Stimulated activated CD8-positive, alpha-beta memory T cell treated with anti-CD3 and anti-CD28 coated beads, Interleukin-7, amount 100 ng/mL, for 1 hour (primary cell): Measurements from ENCODE around the gene ACTL10.
A peak's percentile ranks its signal among the peaks of the same experiment; 100 is the strongest.

Source experiments
- DNase-seq, 2 donors: peaks; one replicate each; pipeline ENCODE4 v3.0.0-alpha.2; 2020; ENCODE audit warnings: low read depth in 2 of 2

The ACTL10 gene

DNA sequence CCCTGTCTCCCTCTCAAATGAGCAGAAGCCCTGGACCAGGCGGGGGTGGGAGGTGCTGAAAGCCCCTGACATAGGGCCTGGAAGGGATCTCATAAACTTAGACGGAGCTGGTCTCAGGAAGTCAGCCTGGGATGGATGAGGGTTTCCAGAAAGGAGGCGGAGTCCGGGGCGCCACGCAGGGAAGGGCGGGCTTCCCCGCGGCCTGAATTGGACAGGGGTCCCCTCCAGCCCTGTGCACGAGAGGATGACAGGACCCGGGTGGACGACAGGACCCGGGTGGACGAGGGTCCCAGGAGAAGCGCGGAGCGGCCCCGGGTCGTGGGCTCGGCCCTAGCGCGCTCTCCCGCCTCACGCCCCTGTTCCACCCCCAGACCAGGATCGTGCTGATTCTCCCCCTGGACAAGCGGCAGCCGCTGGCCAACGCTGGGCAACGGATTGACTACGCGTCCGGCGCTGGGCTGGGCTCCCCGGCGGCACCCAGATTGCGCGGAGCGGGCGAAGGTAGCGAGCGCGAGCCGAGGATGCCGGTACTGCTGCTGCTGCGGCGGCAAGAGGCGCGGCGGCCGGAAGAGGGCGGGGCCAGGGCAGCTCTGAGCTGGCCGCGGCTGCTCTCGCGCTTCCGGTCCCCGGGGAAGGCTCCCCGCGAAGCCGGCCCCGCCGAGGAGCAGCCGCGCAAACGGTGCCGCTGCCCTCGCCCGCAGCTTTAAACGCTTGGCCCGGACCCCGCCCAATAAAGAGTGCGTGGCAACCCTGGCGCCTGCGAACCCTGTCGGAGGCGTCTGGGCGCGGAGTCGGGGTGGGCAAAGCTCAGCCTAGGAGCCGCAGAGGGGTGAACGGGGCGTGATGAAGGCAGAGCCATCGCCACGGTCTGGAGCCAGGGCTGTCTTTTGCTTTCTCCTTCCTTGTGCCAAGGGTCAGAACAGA, 3.3 kb upstream of the ACTL10 start:
- DNase-seq = peak; percentile 65

DNA sequence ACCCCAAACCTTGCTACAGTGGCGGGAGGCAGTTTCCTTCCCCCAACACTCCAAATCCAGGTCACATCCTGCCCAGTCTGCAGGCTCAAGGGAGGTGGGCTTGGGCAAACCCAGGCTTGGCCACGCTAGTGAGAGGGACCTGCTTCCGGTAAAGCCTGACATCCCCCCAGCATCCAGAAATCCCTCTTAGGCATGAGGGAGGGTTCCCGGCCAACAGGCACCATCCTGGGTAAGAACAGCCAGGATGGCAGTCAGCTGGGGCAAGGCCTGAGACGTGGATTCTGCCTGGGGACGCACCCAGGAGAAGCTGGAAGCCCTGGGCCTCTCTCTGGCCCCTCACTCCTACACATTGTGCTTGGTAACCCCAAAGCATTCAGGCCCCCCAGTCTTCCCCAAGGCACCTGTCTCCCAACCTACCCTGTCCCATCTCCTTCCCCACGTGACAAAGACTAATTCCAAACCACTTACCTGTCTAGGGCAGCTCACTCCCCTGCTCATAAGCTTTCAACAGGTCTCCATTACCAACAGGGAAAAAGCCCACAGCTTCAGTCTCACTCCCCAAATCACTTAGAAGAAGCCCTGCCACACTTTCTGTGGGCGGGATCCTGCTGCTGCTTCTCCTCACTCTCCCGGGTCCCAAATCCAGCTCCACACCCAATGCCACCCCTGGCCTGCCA, 2.5 kb upstream of the ACTL10 start:
- no peak for DNase-seq

- no peak for DNase-seq
Measured at GRCh38 chr20:33664762-33665144, 2.0 kb upstream of the ACTL10 start.

DNA sequence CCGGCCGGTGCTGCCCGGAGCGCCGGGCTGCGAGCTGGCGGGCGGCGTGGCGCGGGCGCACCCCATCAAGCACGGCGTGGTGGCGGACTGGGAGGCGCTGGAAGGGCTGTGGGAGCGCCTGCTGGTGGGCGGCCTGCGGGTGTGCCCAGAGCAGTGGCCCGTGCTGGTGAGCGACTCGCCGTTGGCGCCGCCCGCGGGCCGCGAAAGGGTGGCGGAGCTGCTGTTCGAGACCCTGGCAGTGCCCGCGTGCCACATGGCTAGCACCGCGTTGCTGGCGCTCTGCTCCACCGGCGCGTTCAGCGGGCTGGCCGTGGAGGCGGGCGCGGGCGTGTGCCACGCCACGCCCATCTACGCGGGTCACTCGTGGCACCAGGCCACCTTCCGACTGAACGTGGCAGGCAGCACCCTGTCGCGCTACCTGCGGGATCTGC, 517 bp downstream of the ACTL10 start:
- DNase-seq = no peak

DNA sequence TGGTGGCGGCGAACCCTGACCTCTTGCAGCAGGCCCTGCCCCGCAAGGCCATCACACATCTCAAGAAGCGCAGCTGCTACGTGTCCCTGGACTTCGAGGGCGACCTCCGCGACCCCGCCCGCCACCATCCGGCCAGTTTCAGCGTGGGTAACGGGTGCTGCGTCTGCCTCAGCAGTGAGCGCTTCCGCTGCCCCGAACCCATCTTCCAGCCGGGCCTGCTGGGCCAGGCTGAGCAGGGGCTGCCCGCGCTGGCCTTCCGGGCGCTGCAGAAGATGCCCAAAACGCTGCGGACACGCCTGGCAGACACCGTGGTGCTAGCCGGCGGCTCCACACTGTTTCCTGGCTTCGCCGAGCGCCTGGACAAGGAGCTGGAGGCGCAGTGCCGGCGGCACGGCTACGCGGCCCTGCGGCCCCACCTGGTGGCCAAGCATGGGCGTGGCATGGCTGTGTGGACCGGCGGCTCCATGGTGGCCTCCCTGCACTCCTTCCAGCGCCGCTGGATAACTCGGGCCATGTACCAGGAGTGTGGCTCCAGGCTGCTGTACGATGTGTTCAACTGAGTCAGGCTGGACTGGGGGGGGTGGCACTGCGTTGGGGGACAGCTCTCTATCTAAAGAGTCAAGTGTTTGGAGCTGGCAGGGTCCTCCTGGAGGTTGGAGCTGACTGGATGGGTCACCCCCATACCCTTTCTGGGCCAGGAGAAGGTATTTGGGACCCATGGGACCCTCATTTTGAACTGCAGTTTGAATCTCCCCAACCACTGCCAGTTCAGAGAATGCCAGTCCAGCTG, 1.1 kb downstream of the ACTL10 start:
- DNase-seq = peak; percentile 52 to 55

DNA sequence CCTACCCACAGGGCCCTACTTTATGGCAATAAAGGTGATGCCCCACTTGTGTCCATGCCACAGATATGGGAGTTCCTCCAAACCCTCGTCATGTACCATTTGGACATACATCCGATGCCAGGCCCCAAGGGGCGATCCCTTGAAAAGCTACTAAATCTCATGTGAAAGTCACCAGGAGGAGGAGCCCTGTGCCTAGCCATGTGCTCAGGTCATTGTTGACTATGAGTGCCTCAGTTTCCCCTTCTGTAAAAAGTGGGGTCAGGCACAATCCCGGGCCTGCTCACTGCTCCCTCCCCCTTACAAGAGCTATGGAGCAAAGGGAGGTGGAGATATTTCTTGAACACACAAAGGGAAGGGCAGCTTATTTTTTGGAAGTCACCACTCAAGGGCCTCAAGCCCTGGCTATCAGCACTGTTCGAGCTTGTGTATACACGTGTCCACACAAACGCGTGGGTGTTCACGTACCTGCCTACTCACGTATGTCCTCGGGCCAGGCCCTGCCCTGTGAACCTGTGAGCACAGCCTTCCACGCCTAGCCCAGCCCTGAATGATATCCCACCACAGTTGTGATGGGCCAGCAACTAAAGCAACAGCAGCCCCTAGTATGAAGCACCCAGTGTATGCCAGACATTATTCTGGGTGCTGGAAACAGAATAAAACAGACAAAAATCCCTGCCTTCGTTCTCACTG, 1.9 kb downstream of the ACTL10 start:
- DNase-seq = no peak

DNA sequence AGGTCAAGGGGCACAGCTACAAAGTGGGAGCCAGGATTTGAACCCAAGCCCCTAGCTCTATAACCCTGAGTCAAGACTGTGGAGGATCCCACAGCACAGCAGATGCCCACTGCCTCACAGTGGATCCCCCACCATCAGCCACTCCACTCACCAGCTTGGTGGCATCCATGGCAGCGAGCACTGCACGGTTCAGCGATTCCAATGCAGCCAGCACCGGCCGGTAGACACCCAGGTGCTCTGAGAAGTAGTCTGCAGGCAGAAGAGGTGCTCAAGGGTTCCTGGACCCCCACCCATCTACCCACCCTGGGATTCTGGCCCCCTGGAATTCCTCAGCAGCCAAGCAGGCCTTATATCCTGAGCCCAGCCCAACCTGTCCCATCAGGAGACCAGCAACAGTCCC, 2.5 kb downstream of the ACTL10 start:
- DNase-seq = no peak

DNA sequence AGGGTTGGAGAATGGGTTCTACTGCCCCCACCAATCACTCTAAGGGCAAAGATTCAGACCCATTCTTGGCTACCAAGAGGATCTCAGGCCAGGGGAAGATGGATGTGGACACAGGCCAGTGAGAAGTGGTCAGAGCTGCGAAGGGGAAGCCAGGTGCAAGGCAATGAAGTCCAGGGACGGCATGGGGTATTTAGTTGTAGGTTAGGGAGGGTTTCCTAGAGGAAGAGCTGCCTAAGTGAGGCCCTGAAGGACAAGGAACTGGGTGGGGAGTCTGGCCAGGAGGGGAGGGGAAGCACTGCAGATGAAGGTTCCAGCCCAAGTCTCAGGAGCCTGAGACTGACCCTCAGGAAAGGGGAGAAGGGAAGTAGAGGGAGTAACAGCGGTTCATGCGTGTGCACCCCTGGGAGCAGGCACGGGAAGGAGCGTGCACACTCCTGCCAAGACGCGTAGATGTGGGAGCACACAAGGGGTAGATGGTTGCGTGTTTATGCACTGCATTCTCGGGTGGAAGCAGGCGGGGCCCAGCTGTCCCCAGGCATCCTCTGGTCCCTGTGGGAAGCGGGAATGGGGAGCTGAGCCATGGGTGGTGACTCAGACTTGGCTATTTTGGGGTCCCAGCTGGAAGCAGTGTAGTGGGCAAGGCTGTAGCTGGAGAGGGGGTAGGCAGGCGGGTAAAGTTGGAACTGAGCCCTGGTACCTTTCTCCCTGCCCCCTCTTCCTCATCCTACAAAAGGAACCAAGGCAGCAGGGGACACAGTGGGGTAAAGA, 3.3 kb downstream of the ACTL10 start:
- no peak for DNase-seq

GRCh38 chr20:33670715-33671499, 4.2 kb downstream of the ACTL10 start:
- DNase-seq = no peak

DNA sequence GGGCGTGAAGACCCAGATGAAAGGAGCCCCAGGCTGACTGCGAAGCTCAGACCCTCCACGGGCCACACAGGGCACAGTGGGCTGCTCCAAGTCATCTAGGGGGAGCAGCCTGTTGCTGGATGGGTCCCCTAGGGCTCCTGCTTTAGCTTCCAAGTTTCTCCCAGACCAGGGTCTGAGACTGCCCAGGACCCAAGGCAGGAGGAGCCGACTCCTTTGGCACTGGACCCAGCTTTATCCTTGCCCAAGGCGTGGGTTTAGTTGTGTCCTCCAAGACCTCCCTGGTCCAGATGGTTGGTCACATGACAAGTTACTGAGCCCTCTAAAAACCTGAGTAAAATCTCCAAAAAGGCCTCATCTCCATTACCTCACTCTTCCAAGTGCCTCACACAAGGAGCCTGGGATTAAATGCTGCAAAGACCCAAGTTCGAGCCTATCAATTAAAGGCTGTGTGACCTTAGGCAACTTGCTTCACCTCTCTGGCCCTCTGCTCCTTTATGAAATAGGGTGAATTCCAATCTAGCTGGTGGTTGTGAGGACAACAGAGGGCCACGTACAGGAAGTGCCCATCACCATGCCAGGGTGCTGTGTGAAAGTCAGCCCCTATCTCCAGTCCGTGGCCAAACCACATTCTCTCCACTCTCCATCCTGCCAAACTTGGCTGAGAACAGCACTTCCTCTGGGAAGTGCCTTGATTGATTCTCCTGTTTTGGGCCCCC, 5.0 kb downstream of the ACTL10 start:
- DNase-seq = no peak

- DNase-seq = no peak
Measured at GRCh38 chr20:33672426-33673113, 5.8 kb downstream of the ACTL10 start.

- DNase-seq = no peak
Measured at GRCh38 chr20:33673114-33673409, 6.3 kb downstream of the ACTL10 start.

- no peak for DNase-seq
Measured at GRCh38 chr20:33673410-33674293, 6.9 kb downstream of the ACTL10 start.

DNA sequence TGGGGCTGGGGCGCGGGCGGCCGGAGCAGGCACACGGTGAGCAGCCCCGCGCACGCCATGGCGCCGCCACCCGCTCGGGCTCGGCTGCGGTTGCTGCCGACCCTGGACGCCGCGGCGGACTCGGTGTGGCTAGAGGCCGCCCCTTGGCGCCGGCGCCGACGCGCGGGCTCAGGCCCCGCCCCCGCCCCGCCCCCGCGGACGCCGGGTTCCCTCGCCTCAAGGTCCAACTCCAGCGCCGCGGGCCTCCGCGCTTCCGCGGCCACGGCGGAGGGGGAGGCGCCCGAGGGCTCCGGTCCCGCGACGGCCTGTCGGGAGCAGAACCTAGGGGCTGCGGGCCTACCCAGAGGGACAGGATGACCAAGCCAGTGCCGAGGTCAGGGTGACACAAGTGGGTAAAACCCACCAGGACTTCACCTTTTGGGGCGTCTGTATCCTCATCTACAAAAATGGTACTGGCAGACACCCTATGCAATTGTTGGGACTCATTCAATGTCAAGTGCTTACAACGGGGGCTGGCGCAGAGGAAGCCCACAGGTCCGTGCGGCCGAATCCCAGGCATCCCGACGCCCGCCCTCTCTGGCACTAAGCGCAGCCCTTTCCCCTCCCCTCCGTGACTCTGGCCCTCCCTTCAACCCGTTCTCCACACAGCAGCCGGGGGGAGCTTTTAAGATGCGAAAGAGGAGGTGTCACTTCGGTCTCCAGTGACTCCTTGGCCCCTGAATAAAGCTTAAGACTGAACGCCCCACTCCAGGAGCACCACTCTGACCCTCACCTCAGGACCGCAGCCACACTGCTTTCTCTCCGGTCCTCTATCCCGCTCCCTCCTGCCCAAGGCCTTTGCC, 7.8 kb downstream of the ACTL10 start, which contains the start of gene NECAB3:
Gene NECAB3, minus strand, starts transcription at position 135 of the 842 bp plus-strand sequence. Its CDS starts 76 bp downstream, at position 59.
- DNase-seq = peak in 1 of 2 donors; percentile 24

DNA sequence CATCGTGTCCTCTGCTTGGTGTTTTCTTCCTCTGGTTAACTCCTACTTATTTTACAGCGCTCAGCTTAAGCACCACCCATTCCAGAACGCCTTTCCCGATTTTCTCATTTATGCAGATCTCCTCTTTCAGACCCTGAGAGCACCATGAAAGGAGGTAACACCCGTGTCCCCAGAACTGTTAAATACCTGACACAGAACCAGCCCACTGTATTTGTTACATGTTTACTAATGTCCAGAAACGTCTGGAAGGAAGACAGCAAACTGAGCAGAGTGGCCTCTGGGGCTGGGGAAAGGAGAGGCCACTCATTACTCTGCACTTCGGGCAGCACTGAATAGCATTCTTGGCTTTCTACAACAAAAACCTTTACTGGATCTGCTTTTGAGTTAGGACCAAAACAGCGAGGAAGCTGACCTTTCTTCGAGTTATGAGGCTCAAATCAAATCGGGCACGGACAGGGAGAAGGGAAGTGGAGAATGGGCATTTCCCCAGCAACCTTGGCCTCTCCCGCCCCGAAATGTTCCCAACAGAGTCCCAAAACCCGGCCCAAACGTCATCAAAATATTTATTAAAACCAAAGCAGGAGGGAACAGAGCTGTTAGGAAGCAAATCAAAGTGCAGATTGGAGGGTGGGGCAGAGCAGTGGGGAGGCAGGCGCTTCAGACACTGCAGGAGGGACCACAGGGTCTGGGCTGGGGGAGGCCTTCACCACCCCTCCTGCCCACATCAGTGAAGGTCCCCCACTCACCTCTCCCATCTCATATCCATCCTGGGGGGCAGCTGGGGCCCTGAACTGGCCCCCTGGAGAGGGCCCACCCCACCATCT, 8.6 kb downstream of the ACTL10 start:
- DNase-seq = no peak

DNA sequence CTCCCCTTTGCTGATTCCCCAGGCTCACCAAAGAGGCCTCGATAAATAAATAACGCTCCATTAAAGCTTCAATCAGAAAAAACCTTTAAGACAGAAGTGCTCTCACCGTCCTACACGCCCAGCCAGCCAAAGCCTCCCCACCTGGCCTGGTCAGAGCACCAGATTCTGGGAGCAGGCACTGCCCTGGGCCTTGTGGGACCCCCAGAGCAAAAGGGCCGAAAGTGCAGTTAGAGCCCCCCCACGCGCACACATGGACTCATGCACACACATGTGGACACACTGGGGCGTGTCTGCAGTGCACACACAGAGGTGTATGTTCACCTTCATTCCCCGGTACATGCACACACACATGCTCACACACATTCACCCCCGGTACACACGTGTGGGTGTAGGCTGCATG, 9.4 kb downstream of the ACTL10 start:
- no peak for DNase-seq
